A673 (cell line): ENCODE measurements around the gene AARS2.

Experiments
- EZH2 ChIP-seq: fragments of 200-600 bp; sonication (generic); IDR thresholded peaks from 2 replicates; pipeline ENCODE4 v1.6.1; 2017; ENCODE audit warnings: borderline replicate concordance, low read depth, mild to moderate bottlenecking, mixed read lengths, antibody characterized with exemption, low read length; ENCODE audit not compliant: poor library complexity, severe bottlenecking
- TF ChIP-seq, protein P1 (sequence below): fragments of 300-800, 200-600 bp; sonication (generic); conservative IDR thresholded peaks from 2 replicates; pipeline ENCODE4 v1.5.1; 2017; ENCODE audit warnings: low read depth, mild to moderate bottlenecking, antibody characterized with exemption, low read length, moderate library complexity, mixed read lengths

GRCh38 chr6:44265722-44266233, 47.4 kb downstream of the AARS2 start:
- TF ChIP-seq, protein P1, sequence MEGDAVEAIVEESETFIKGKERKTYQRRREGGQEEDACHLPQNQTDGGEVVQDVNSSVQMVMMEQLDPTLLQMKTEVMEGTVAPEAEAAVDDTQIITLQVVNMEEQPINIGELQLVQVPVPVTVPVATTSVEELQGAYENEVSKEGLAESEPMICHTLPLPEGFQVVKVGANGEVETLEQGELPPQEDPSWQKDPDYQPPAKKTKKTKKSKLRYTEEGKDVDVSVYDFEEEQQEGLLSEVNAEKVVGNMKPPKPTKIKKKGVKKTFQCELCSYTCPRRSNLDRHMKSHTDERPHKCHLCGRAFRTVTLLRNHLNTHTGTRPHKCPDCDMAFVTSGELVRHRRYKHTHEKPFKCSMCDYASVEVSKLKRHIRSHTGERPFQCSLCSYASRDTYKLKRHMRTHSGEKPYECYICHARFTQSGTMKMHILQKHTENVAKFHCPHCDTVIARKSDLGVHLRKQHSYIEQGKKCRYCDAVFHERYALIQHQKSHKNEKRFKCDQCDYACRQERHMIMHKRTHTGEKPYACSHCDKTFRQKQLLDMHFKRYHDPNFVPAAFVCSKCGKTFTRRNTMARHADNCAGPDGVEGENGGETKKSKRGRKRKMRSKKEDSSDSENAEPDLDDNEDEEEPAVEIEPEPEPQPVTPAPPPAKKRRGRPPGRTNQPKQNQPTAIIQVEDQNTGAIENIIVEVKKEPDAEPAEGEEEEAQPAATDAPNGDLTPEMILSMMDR, result no peak
- no peak for TF ChIP-seq EZH2
